NB4 (cell line): Measurements from ENCODE around the gene SVOP.

Source experiments
- CTCF ChIP-seq: IDR thresholded peaks from one replicate; pipeline ENCODE4 v1.5.1; 2012; ENCODE audit warnings: low read depth, low read length
- POLR2A ChIP-seq: IDR thresholded peaks from 2 replicates; pipeline ENCODE4 v1.6.1; 2011; ENCODE audit warnings: mild to moderate bottlenecking; ENCODE audit not compliant: insufficient read length; ENCODE audit errors: extremely low read depth

- TF ChIP-seq POLR2A (no peak), CTCF (no peak)
Measured at GRCh38 chr12:108879615-108880254, 141.1 kb downstream of the SVOP start, which contains the start of gene DAO.
